SK-N-SH (cell line): ENCODE data around the gene NME2. TPM values are rescaled to one million over a fixed set of nuclear protein-coding genes. Genes with fewer than 3 reads are reported as not detected.

Source experiments
- CTCF ChIA-PET: fragments of 300-600, 350-600 bp; formaldehyde crosslinking; extraction: SDS; loops from one replicate; lab custom pipeline; 2021; lab: Yijun Ruan, JAX
- POLR2A ChIA-PET: fragments of 350-600 bp; sonication (Branson Sonifier 250); formaldehyde crosslinking; extraction: SDS; loops from one replicate; lab custom pipeline; 2020; ENCODE audit warnings: antibody characterized with exemption, inconsistent platforms; lab: Yijun Ruan, JAX
- DNase-seq: peaks from one replicate; pipeline ENCODE4 v3.0.0; 2012
- H2AFZ ChIP-seq: fragments of 200-600 bp; sonication (generic); 2 replicates; pipeline ENCODE4 v1.8.1; 2016; ENCODE audit warnings: antibody characterized with exemption, mild to moderate bottlenecking, low read depth
- H3F3A ChIP-seq: fragments of 200-600 bp; sonication (generic); replicated peaks from 2 replicates; pipeline ENCODE3; 2016; ENCODE audit warnings: antibody characterized with exemption, mild to moderate bottlenecking; ENCODE audit not compliant: insufficient read depth
- H3K27ac ChIP-seq, 2 experiments: fragments of 200-500 bp in 1 of 2; fragments of 200-600 bp in 1 of 2; sonication (Bioruptor generic) in 1 of 2; sonication (generic), shearing (Covaris generic) in 1 of 2; 2 replicates each; pipeline versions ENCODE4 v1.5.1 to v1.6.1; 2014 to 2016; ENCODE audit warnings: low read depth in 2 of 2, inconsistent platforms in 1 of 2, low read length in 1 of 2, mild to moderate bottlenecking in 1 of 2, mixed read lengths in 1 of 2
- H3K27me3 ChIP-seq: fragments of 200-600 bp; sonication (generic), shearing (Covaris generic); 2 replicates; pipeline ENCODE4 v1.6.1; 2016; ENCODE audit warnings: mixed run types; ENCODE audit not compliant: insufficient read depth
- H3K36me3 ChIP-seq, 2 experiments: fragments of 200-500 bp in 1 of 2; fragments of 200-600 bp in 1 of 2; sonication (Bioruptor generic) in 1 of 2; sonication (generic) in 1 of 2; replicated peaks in 1 of 2; 2 replicates each; pipeline versions ENCODE3 to v1.5.1; 2014 to 2016; ENCODE audit warnings: low read length in 1 of 2, mild to moderate bottlenecking in 1 of 2; ENCODE audit not compliant: insufficient read depth in 2 of 2, control insufficient read depth in 1 of 2
- H3K4me1 ChIP-seq, 2 experiments: fragments of 200-500 bp in 1 of 2; fragments of 200-600 bp in 1 of 2; sonication (Bioruptor generic) in 1 of 2; sonication (generic), shearing (Covaris generic) in 1 of 2; 2 replicates each; pipeline versions ENCODE4 v1.5.1 to v1.6.1; 2014 to 2016; ENCODE audit warnings: low read depth in 1 of 2, low read length in 1 of 2, mixed run types in 1 of 2; ENCODE audit not compliant: insufficient read depth in 2 of 2, control insufficient read depth in 1 of 2
- H3K4me2 ChIP-seq: fragments of 200-600 bp; sonication (generic), shearing (Covaris generic); 2 replicates; pipeline ENCODE4 v1.6.1; 2017; ENCODE audit warnings: mixed run types
- H3K4me3 ChIP-seq, 2 experiments: fragments of 200-500 bp in 1 of 2; fragments of 200-600 bp in 1 of 2; sonication (Bioruptor generic) in 1 of 2; sonication (generic), shearing (Covaris generic) in 1 of 2; 2 replicates each; pipeline versions ENCODE4 v1.5.1 to v1.8.1; 2014 to 2016; ENCODE audit warnings: low read depth in 2 of 2, inconsistent platforms in 1 of 2, low read length in 1 of 2, mild to moderate bottlenecking in 1 of 2, mixed read lengths in 1 of 2, moderate library complexity in 1 of 2
- H3K79me2 ChIP-seq: fragments of 200-600 bp; sonication (generic); 2 replicates; pipeline ENCODE4 v1.8.1; 2017; ENCODE audit warnings: mild to moderate bottlenecking; ENCODE audit not compliant: insufficient read depth
- H3K9ac ChIP-seq: fragments of 200-600 bp; sonication (generic); 2 replicates; pipeline ENCODE4 v1.6.1; 2017; ENCODE audit warnings: mixed run types
- H3K9me2 ChIP-seq: fragments of 200-600 bp; sonication (generic); 2 replicates; pipeline ENCODE4 v1.6.1; 2017; ENCODE audit warnings: mixed run types
- H3K9me3 ChIP-seq: fragments of 200-600 bp; sonication (generic); 2 replicates; pipeline ENCODE4 v1.6.1; 2017; ENCODE audit warnings: mixed run types, mild to moderate bottlenecking, moderate library complexity
- H4K20me1 ChIP-seq: fragments of 200-600 bp; sonication (generic); 2 replicates; pipeline ENCODE4 v1.6.1; 2017; ENCODE audit warnings: mild to moderate bottlenecking, mixed run types; ENCODE audit not compliant: insufficient read depth
- CHD2 ChIP-seq: fragments of 150-350 bp; IDR thresholded peaks from 2 replicates; pipeline ENCODE4 v1.6.1; 2018; ENCODE audit warnings: low read length; ENCODE audit not compliant: partially characterized antibody
- FOXM1 ChIP-seq: IDR thresholded peaks from 2 replicates; pipeline ENCODE4 v1.4.0; 2012; ENCODE audit warnings: low read depth, mild to moderate bottlenecking
- GATA2 ChIP-seq: sonication (generic); formaldehyde crosslinking; IDR thresholded peaks from 2 replicates; pipeline ENCODE4 v1.5.0; 2020; ENCODE audit warnings: mild to moderate bottlenecking, missing genetic modification reagents
- MEF2A ChIP-seq: IDR thresholded peaks from 2 replicates; pipeline ENCODE4 v1.4.0; 2012; ENCODE audit warnings: low read depth, borderline replicate concordance
- NFIC ChIP-seq: IDR thresholded peaks from 2 replicates; pipeline ENCODE4 v1.4.0; 2012; ENCODE audit warnings: borderline replicate concordance
- NRF1 ChIP-seq: IDR thresholded peaks from 2 replicates; pipeline ENCODE4 v1.6.1; 2012; ENCODE audit warnings: low read depth, mild to moderate bottlenecking, low read length
- RFX5 ChIP-seq: IDR thresholded peaks from 2 replicates; pipeline ENCODE4 v1.6.1; 2012; ENCODE audit warnings: mild to moderate bottlenecking, improper control_type of control experiment, low read length
- SMC3 ChIP-seq: IDR thresholded peaks from 2 replicates; pipeline ENCODE4 v1.6.1; 2012; ENCODE audit warnings: low read depth, low read length, improper control_type of control experiment
- WGBS: methylation state at CpG from one replicate; pipeline ENCODE4 v1.1.6; 2017; ENCODE audit warnings: low lambda C conversion rate; 5-methylcytosine and 5-hydroxymethylcytosine counted together
- polyA plus RNA-seq, 3 experiments: library from polyadenylated mRNA; depleted of rRNA; stranded (reverse); fragments of >200 nt; gene quantifications; 2 replicates each; pipeline ENCODE4 v1.2.3, GENCODE V29; 2012
- TF ChIP-seq, protein P1 (sequence below): IDR thresholded peaks from 2 replicates; pipeline ENCODE4 v1.6.1; 2012; ENCODE audit warnings: mild to moderate bottlenecking, low read depth, low read length, moderate library complexity
- TF ChIP-seq, protein P2 (sequence below): fragments of 150-350 bp; IDR thresholded peaks from 2 replicates; pipeline ENCODE4 v1.6.1; 2017; ENCODE audit warnings: antibody characterized with exemption, low read length, low read depth, borderline replicate concordance
- TF ChIP-seq, protein P3 (sequence below): IDR thresholded peaks from 2 replicates; pipeline ENCODE4 v1.4.0; 2012; ENCODE audit warnings: low read depth, borderline replicate concordance

NME2 gene
- polyA plus RNA-seq, 1 of the 3 experiments (the other 2 are of a cell fraction) = 1,446 TPM

GRCh38 chr17:51214920-51215319, 48.7 kb downstream of the NME2 start:
- Histone ChIP-seq H3K9ac (no peak overlapping the region), H3K9me3 (no peaks in the 10 kb centered on the region), H3K9me2 (no peaks in the 10 kb centered on the region), H3K79me2 (no peaks in the 10 kb centered on the region; the same call in 1 of the 2 replicates), H3K36me3 (peaks cover 61 to 94% of the 10 kb centered on the region in 2 experiments), H3K4me3 (no peak overlapping the region), H3K27me3 (no peaks in the 10 kb centered on the region), H2AFZ (no peak overlapping the region), H3K27ac (no peak overlapping the region), H3K4me1 (no peaks in the 10 kb centered on the region), H3F3A (peaks cover 7% of the 10 kb centered on the region), H3K4me2 (no peak overlapping the region), H4K20me1 (no peaks in the 10 kb centered on the region)
- WGBS = 95% methylated on average over 1 of the region's 1 CpG
- ChIA-PET POLR2A (interaction anchor here (0.6 kb wide), 1 partner anchor 40 kb away, joined by 3 read pairs; no protein-coding TSS in a partner anchor), CTCF (interaction anchor here (0.9 to 1.4 kb wide), 2 partner anchors 15 to 22 kb away, joined by 3 to 4 read pairs; no protein-coding TSS in a partner anchor)
- TF ChIP-seq, protein P1, sequence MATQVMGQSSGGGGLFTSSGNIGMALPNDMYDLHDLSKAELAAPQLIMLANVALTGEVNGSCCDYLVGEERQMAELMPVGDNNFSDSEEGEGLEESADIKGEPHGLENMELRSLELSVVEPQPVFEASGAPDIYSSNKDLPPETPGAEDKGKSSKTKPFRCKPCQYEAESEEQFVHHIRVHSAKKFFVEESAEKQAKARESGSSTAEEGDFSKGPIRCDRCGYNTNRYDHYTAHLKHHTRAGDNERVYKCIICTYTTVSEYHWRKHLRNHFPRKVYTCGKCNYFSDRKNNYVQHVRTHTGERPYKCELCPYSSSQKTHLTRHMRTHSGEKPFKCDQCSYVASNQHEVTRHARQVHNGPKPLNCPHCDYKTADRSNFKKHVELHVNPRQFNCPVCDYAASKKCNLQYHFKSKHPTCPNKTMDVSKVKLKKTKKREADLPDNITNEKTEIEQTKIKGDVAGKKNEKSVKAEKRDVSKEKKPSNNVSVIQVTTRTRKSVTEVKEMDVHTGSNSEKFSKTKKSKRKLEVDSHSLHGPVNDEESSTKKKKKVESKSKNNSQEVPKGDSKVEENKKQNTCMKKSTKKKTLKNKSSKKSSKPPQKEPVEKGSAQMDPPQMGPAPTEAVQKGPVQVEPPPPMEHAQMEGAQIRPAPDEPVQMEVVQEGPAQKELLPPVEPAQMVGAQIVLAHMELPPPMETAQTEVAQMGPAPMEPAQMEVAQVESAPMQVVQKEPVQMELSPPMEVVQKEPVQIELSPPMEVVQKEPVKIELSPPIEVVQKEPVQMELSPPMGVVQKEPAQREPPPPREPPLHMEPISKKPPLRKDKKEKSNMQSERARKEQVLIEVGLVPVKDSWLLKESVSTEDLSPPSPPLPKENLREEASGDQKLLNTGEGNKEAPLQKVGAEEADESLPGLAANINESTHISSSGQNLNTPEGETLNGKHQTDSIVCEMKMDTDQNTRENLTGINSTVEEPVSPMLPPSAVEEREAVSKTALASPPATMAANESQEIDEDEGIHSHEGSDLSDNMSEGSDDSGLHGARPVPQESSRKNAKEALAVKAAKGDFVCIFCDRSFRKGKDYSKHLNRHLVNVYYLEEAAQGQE = no peak
- TF ChIP-seq, protein P2, sequence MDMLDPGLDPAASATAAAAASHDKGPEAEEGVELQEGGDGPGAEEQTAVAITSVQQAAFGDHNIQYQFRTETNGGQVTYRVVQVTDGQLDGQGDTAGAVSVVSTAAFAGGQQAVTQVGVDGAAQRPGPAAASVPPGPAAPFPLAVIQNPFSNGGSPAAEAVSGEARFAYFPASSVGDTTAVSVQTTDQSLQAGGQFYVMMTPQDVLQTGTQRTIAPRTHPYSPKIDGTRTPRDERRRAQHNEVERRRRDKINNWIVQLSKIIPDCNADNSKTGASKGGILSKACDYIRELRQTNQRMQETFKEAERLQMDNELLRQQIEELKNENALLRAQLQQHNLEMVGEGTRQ = no peak
- TF ChIP-seq NRF1 = no peak
- TF ChIP-seq CHD2 = no peak
- TF ChIP-seq RFX5 = no peak
- TF ChIP-seq GATA2 (CRISPR knock-in tag) = no peak
- TF ChIP-seq NFIC = no peak
- no peak for TF ChIP-seq MEF2A
- no peak for TF ChIP-seq FOXM1
- TF ChIP-seq, protein P3, sequence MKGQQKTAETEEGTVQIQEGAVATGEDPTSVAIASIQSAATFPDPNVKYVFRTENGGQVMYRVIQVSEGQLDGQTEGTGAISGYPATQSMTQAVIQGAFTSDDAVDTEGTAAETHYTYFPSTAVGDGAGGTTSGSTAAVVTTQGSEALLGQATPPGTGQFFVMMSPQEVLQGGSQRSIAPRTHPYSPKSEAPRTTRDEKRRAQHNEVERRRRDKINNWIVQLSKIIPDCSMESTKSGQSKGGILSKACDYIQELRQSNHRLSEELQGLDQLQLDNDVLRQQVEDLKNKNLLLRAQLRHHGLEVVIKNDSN = no peak
- DNase-seq = no peak

GRCh38 chr17:51217946-51218345, 51.7 kb downstream of the NME2 start:
- no peak overlapping the region for H2AFZ ChIP-seq
- H3K27ac ChIP-seq = no peak overlapping the region
- peaks cover 7% of the 10 kb centered on the region for H3F3A ChIP-seq
- H3K4me1 ChIP-seq = no peaks in the 10 kb centered on the region
- H3K79me2 ChIP-seq = peaks cover 13% of the 10 kb centered on the region
- H3K4me3 ChIP-seq = no peak overlapping the region
- no peaks in the 10 kb centered on the region for H3K9me2 ChIP-seq
- ChIA-PET POLR2A (no interaction called here), CTCF (no interaction called here)
- TF ChIP-seq SMC3 = no peak
- peaks cover 76 to 92% of the 10 kb centered on the region in 2 experiments for H3K36me3 ChIP-seq
- no peaks in the 10 kb centered on the region for H3K27me3 ChIP-seq
- no peak overlapping the region for H3K4me2 ChIP-seq
- 98% methylated on average over 1 of the region's 1 CpG for WGBS
- H3K9ac ChIP-seq = no peak overlapping the region
- no peaks in the 10 kb centered on the region for H4K20me1 ChIP-seq
- DNase-seq = no peak
- no peaks in the 10 kb centered on the region for H3K9me3 ChIP-seq
